HG03457 (cell line): ENCODE measurements around the gene ZNF578.
"Not testable (repeated sequence)": the region's sequence is repeated elsewhere in the genome, so short reads cannot be mapped to it uniquely, and the experiment has no call there.

Experiments used
- ATAC-seq: cut with Tn5 transposase; IDR thresholded peaks from one replicate; pipeline ENCODE4 v1.9.1; 2021; ENCODE audit warnings: moderate number of reproducible peaks; ENCODE audit not compliant: unreplicated experiment

The ZNF578 gene

GRCh38 chr19:52453324-52454094 lies at the start of gene ZNF578:
ZNF578 (plus strand) TSS chr19:52453553; CDS start chr19:52501846, 48,293 bp downstream.
- ATAC-seq = no peak

GRCh38 chr19:52410276-52410675 lies 43.1 kb upstream of the ZNF578 start:
- ATAC-seq = no peak

- no peak for ATAC-seq
Measured at GRCh38 chr19:52415711-52416110, 37.6 kb upstream of the ZNF578 start.

- no peak for ATAC-seq
Measured at GRCh38 chr19:52428937-52429336, 24.4 kb upstream of the ZNF578 start, which contains the start of gene ZNF534. ZNF534 (plus strand) TSS chr19:52429148; CDS start chr19:52431475, 2,327 bp downstream.

- ATAC-seq = no peak
Measured at GRCh38 chr19:52442179-52442578, 11.2 kb upstream of the ZNF578 start.

- no peak for ATAC-seq
Measured at GRCh38 chr19:52444506-52444905, 8.8 kb upstream of the ZNF578 start.

- ATAC-seq = no peak
Measured at GRCh38 chr19:52451241-52451640, 2.1 kb upstream of the ZNF578 start.

- no peak for ATAC-seq
Measured at GRCh38 chr19:52464798-52465470, 11.6 kb downstream of the ZNF578 start.

GRCh38 chr19:52473655-52474350 lies 20.4 kb downstream of the ZNF578 start:
- ATAC-seq = no peak

GRCh38 chr19:52474351-52475127 lies 21.2 kb downstream of the ZNF578 start:
- ATAC-seq = no peak

- ATAC-seq = not testable (repeated sequence)
Measured at GRCh38 chr19:52484111-52484743, 30.9 kb downstream of the ZNF578 start.

GRCh38 chr19:52485064-52485463 lies 31.7 kb downstream of the ZNF578 start:
- not testable (repeated sequence) for ATAC-seq

GRCh38 chr19:52485561-52486240 lies 32.3 kb downstream of the ZNF578 start:
- ATAC-seq = not testable (repeated sequence)

GRCh38 chr19:52492201-52492993 lies 39.0 kb downstream of the ZNF578 start:
- no peak for ATAC-seq

GRCh38 chr19:52492994-52493470 lies 39.7 kb downstream of the ZNF578 start:
- no peak for ATAC-seq

GRCh38 chr19:52494518-52494917 lies 41.2 kb downstream of the ZNF578 start:
- ATAC-seq = no peak

GRCh38 chr19:52498571-52498970 lies 45.2 kb downstream of the ZNF578 start:
- ATAC-seq = no peak

GRCh38 chr19:52500474-52500873 lies 47.1 kb downstream of the ZNF578 start:
- not testable (repeated sequence) for ATAC-seq

GRCh38 chr19:52500991-52501390 lies 47.6 kb downstream of the ZNF578 start:
- ATAC-seq = not testable (repeated sequence)
